Kasumi-1 (cell line): Measurements from ENCODE around the gene ZSCAN29.
"Not testable (repeated sequence)": the region's sequence is repeated elsewhere in the genome, so short reads cannot be mapped to it uniquely, and the experiment has no call there.

Experiments used
- DNase-seq, 2 experiments: peaks; one replicate each; lab custom pipeline; 2025; lab: John Stamatoyannopoulos, UW

The ZSCAN29 gene

DNA sequence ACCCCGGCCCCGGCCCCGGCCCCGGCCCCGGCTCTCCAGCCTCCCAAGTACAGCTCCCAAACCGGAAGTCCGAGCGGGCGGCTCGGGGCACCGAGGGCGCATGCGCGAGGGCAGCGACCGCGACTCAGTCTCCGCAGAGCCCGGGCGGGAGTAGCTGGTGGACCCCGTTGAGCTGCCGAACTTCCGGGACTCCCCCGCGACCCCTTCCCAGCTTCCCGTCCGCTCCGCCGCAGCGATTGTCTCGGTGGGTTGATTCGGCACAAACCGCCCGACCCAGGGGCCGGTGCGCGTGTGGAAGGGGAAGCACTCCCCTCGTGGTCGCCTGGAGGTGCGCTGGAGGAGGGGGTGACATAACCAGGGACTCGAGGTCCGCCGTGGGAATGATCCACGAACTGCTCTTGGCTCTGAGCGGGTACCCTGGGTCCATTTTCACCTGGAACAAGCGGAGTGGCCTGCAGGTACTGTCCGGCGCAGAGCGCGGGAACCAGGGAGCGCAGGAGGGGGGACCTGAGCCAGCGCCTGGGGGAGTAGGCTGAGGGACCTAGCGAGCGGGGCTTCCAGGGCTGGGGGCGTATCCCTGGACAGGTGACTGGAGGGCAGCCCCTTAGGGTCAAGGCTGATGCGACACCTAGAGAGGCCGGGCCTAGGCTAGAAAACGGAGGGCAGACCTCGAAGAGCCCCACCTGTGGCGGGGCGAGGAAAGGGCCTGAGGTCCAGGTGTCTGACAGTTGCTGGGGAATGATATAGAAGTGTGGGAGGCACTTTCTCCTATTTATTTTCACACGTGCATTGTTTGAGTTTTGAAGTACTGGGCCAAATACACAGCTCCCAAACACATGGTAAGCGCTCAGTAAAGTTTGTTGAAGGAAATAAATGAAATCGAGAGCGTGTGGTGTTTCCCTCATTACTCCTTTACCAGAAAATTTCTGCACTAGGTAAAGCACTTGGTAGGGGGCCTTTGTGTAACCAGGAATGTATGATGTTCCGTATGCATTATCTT lies at the start of gene ZSCAN29, which contains the start of gene TUBGCP4:
Gene ZSCAN29 (minus strand): TSS at position 69 of the 1,000 bp plus-strand sequence. CDS start 1,130 bp downstream, outside the sequence.
Gene TUBGCP4 (plus strand): TSS at position 127 of the 1,000 bp plus-strand sequence. CDS start 254 bp downstream, at position 381.
- peak; percentile 27 to 50 for DNase-seq

DNA sequence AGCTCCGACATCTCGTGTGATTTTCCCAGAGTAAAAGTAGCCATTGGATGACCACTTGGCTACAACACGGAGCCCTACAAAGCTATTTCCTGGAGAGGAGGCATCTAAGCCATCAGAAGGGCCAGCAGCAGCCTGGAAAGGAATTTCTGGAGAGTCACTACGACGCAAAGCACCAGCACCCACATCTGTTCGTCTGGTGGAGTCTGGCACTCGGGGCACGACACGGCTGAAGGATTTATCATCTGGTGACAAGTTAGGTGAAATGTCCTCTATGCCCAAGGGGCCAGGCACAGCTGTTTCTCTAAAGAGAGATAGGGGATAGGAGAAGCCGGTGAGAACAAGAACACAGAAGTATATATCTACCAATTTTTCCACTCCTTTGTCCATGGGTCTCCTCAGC lies 49.6 kb upstream of the ZSCAN29 start:
- DNase-seq: no peak

DNA sequence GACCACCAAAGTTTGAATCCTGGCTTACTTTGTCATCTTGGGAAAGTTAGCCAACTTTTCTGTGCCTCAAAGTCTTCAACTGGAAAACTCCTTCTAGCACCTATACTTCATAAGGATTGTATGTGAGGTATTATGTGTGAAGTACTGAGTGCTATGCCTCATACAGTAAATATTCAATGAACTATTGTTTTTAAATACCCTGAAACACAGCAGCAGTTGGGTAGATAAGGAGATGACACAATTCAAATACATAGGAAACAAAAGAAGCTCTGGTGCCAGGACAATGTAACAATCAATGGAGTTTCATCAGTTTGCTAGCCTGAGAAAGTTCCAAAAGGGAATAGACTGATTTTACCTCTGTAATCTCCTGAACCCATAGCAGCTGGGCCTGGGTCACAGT lies 43.4 kb upstream of the ZSCAN29 start:
- DNase-seq: no peak

DNA sequence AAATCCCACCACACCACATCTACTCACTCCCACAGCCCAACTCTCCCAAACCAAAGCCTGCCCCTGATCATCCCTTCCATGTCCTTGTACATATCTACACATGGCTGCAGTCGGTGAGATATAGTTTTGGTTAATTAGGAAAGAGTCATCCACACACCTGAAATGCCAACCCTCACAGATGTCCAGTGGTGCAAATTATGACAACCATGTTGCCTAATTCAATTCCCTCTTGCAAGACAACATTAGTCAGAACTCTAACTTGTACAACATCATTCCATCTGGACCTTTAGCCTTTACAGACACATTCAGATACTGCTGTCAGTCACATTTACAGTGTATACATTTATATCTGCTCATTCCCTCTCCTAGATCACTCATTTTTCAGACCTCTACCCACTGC lies 41.3 kb upstream of the ZSCAN29 start:
- DNase-seq: no peak

DNA sequence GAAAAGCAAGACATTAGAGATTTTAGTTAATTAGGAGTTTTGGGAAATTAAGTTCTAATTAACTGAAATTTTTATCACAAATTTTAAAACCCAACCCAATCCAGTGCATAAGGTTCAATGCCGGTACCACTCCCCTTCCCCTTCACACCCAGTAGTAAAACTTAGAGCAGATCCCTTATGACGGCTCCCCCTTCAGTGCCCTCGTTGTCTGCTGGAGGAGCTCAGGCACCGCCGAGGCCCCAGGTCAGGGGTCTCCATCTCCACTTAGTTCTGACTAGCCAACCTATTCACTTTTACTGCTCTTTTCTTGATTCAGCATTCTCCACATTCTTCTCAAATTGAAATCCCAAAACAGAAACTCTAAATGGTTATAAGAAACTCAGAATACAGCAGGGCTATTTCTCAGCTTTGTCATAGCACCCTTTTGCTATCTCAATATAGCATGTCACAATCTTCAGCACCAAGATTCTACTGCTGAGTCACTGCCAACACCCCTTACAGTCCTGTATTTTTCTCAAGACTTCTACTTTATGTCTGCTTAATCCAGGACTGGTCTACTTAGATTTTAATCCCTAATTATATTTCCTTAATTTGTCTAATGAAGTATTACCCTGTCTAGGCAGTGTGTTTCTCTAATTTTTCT lies 39.9 kb upstream of the ZSCAN29 start:
- no peak for DNase-seq

DNA sequence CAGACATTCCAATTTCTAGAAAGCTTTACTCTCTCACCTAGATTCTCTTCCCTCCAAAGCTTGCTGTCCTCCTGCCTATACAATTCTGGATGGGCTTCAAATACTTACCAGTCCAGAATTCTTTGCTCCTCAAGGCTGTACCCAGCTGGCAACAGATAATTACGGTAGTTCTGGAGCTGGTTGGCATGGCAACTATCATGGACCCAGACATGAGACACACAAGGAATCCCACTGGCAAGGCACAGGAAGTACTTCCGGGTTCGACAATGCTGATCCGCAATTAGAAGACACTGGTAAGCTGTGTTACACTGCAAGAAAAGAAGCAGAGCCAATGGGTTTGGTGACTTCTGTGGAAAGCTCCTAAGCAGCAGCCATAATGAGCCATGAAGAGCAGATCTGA lies 37.9 kb upstream of the ZSCAN29 start:
- no peak for DNase-seq

DNA sequence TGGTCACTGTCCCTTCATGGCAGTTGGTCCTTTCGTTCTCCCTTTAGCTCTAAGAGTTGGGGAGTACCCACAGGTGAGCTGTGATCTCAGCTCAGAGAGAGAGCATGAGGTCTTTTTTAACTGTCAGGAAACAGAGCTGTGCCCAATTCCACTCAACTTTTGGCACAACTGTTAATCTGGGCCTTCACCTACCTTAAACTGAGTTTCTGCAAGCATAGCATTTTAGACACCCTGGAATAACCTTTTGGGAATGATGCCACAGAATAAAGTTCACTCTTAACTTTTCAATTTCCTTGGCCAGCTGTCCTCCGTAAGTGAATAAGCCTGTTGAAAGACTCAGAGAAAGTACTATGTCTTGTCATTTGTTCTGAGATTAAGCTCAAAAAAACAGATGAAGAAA lies 36.0 kb upstream of the ZSCAN29 start:
- no peak for DNase-seq

DNA sequence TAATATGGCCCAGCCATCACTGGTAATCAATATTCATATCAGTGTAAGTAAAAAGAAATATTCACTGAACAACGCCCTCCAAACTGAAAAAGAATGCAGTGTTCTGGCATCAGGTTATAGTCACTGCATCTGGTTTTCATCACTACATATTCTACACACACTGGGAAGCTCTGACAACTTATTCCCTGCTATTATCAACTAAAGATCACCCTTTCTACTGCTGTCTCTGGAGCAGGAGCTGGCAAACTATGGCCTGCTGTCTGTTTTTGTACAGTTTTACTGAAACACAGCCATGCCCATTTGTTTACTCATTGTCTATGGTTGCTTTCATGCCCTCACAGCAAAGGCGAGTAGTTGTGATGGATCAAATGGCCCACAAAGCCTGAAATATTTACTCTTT lies 35.3 kb upstream of the ZSCAN29 start:
- no peak for DNase-seq

DNA sequence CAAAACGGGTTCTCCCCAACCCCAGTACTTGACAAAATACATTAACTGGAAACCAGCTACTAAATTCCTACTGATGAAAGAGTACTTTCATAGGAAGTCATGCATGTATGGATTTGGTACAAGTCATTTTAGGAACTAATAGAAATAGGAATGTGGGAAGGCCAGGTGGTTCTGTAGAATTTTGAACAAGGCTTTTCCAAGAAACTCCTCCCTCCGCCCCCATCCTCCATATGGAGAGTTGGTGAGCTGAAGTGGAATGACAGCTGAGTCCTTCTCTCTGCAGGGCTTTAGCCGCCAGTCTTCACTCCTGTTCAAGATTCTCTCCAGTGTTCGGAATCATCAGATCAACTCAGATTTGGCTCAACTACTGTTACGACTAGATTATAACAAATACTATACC lies 33.3 kb upstream of the ZSCAN29 start:
- no peak for DNase-seq

DNA sequence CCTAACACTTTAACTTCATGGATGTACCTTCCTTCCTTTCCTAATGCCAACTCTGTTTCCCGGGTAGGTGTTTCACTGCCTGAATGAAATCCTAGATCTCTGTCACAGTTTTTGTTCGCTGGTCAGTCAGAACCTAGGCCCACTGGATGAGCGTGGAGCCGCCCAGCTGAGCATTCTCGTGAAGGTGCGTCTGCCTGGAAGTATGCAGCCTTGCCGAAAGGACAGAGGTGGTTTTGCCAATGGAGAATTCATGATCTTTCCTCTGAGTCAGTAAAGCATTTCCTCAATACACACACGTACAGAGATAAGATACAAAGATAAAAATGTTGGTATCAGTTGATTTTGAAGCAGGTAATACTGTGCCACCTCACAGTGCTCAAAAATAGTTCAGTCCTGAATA lies 32.8 kb upstream of the ZSCAN29 start:
- DNase-seq: no peak

DNA sequence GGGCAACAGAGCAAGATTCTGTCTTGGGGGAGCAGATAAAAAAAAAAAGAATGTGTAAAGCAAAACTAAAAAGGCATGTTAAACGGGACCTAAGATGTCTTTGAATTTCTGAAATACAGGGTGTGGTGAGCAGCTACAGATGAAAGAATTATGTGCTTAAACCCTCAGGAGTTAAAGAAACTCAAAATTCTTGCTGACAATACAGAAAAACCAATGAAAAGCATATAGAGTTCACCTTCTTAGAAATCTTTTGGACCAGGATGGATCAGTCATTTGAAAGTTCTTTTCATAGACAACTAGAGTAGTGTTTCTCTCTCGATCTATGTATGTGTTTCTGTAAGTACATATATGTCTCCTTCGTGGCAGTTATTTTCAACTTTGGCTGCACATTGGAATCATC lies 31.4 kb upstream of the ZSCAN29 start:
- no peak for DNase-seq

DNA sequence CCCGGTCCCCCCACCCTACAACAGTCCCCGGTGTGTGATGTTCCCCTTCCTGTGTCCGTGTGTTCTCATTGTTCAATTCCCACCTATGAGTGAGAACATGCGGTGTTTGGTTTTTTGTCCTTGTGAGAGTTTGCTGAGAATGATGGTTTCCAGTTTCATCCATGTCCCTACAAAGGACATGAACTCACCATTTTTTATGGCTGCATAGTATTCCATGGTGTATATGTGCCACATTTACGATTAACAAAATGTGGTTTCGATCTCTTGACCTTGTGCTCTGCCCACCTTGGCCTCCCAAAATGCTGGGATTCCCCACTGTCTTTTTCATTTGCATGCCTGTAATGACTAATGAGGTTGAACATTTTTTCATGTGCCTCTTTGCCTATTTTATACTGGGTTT lies 22.7 kb upstream of the ZSCAN29 start:
- not testable (repeated sequence) for DNase-seq

DNA sequence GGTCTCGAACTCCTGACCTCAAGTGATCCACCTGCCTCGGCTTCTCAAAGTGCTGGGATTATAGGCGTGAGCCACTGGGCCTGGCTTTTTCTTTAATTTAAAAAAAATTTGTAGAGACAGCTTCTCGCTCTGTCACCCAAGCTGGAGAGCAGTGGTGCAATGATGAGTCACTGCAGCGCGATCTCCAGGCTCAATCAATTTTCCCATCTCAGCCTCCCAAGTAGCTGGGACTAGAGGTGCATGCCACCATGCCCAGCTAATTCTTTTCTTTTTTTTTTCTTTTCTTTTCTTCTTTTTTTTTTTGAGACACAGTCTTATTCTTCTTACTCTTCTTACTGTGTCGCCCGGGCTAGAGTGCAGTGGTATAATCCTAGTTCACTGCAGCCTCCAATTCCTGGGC lies 19.9 kb upstream of the ZSCAN29 start:
- no peak for DNase-seq

DNA sequence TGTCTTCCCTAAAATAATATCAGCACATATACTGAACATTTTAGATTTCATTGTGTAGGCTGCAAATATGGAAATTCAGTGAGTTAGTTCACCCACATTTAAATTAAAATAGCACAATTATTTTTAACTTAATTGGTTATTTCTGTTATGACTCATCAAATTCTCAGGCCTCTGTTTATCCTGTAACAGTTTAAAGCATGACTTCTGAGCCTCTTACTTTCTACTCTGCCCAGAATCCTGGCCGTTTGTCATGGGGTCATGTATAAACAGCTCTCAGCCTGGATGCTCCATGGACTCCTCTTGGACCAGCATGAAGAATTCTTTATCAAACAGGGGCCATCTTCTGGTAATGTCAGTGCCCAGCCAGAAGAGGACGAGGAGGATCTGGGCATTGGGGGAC lies 12.2 kb upstream of the ZSCAN29 start:
- DNase-seq: no peak

DNA sequence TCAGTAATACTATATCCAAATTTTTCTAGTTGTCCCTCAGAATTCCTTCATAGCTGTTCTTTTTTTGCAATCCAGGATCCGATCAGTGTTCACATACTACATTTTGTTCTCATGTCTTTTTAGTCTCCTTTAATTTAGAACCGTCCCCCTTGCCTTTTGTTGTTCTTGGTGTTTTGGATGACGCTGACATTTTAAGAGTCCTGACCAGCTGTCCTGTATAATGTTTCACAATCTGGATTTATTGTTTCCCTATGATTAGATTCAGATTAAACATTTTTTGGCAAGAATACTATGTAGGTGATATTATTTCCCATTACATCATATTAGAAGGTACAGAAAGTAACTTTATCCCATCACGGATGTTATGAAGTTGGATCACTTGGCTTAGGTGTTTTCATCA lies 11.5 kb upstream of the ZSCAN29 start:
- no peak for DNase-seq

DNA sequence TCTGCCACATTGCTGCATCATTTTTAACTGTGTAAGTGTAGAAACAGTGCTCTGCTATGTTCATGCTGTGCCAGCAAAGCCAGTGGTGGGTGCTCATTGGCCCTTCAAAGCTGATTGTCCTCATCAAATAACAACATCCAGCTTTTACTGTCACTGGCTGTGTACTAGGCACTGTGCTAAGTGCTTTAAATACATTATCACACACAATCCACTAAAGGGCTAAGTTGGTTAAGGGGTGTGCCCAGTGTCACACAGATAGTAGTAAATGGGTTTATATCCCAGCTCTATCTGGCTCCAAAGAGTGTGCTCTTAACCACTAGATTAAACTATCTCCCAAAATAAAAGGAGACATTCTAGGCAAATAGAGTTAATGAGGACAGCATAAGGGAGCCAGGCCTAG lies 7.8 kb upstream of the ZSCAN29 start:
- no peak for DNase-seq

DNA sequence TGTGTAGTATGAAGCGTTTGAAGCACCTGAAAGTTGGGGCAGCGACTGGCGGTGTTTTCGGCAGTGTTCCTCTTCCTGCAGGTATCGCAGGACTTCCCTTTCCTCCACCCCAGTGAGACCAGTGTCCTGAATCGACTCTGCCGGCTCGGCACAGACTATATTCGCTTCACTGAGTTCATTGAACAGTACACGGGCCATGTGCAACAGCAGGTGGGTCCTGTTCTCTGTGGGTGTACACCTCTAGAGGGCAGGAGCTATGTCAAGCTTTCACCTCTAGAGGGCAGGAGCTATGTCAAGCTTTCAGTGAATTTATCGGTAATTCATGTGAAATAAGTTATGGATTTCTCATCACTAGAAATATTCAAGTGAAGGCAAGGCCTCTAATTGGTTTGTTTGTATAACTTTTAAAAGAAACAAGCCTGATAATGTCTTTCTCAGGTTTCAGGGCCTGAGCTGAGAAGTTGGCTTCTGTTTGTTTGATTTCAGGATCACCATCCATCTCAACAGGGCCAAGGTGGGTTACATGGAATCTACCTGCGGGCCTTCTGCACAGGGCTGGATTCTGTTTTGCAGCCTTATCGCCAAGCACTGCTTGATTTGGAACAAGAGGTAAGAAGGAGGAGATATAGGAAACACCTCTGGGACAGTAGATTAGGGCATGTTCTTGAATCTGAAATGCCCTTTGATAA lies 5.3 kb upstream of the ZSCAN29 start:
- DNase-seq: peak; percentile 7 to 9

DNA sequence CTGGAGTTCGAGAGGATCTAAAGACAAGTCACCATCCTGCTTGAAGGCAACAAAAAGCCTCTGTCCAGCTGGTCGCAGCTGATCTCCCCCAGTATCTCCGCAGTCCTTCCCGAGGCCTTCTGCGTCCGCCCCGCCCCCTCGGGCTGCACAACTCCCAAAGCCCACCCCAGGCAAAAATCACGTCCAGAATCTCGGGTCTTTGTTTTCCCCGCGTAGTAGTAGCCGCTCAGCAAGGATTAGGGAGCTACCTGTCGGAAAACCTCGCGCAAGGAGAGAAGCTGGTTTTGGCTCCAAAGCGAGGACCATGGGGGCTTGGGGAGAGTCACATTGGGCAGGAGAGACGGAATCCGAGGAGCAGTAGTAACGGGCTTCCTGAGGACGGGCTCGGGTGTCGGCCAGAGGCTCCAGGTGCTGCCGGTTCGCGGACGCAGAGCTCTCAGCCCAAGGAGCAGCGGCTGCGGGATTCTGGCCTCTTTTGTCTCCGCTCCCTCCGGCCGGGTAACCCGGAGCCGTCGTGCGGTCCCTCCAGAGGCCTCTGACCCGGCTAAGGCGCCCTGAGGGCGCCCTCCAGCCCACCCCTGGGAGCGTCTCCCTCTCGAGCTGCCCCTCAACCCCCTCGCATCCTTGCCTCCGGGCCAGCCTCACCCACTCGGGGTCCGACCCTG lies 401 bp downstream of the ZSCAN29 start:
- no peak for DNase-seq

DNA sequence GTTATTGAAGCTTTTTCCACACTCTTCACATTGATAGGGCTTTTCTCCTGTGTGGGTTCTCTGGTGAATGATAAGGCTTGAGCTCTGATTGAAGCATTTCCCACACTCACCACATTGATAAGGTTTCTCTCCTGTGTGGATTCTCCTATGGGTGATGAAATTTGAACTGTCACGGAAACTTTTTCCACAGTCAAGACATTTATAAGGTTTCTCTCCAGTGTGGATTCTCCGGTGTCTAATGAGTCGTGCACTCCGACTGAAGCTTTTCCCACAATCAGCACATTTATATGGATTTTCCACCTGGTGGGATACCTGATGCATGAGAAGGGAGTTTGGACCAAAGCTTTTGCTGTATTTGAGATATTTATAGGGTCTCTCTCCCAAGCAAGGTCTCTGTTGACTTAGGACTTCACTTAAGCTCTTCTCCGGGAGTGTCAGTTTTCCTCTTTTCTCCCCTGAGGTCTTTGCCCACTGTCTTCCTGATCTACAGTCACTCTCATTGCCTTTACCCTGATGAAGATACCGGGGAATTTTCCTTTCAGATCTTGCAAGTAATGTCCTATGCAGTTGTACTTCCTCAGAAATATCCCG lies 9.4 kb downstream of the ZSCAN29 start:
- no peak for DNase-seq

DNA sequence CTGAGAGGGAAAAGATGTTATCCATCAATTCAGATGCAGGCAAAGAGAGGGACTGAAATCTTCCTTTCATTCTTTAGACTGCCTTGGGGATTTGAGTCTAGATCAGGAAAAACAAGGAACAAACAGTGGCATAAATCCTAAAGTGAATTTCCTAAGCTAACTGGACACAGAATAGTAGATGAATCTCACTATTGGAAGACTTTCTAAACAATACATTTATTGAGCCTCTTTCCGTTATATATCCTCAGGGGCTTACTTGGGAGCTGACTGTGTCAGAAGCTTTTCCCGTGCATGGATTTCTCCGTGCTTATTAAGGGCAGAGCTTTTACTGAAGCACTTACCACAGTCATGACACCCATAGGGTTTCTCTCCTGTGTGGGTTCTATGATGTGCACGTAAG lies 10.0 kb downstream of the ZSCAN29 start:
- no peak for DNase-seq

DNA sequence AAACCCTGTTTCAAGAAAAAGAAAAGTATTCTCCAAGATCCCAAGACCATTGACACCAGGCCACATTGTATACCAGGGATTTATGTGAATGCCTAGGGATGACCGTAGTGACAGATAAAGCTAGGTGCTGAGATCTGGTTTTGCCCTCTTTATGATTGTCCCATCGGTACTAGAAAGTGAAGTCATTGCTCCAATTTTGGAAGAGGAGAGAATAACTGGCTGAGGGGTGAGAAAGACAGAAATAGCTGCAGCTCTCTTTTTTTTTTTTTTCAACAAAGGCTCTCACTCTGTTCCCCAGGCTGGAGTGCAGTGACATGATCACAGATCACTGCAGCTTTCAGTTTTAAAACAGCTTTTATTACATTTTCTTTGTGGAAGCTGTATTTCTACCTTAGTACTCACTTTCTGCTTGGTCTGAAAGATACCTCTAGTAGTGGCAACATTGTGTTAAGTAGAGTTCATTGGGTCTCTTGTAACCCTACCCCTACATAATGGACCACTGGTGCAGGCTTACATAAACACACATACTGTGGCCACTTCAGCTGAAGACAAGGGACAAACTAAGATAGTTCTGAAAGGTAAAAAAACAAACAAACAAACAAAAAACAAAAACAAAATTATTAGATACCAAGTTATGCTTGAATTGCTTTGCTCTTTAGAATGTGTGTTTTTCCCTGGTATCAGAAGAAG lies 18.0 kb downstream of the ZSCAN29 start:
- no peak for DNase-seq
